Smooth muscle cell (in vitro differentiated cells): ENCODE data around the gene CNNM3. TPM values are rescaled to one million over a fixed set of nuclear protein-coding genes. Genes with fewer than 3 reads are reported as not detected.

Source experiments
- DNase-seq: peaks from one replicate; lab custom pipeline; 2025; ENCODE audit not compliant: unreplicated experiment; lab: John Stamatoyannopoulos, UW
- H2AFZ ChIP-seq: fragments of 200-600 bp; sonication (generic); 2 replicates; pipeline ENCODE4 v1.6.0; 2016; ENCODE audit warnings: antibody characterized with exemption, low read depth, mild to moderate bottlenecking
- H3F3A ChIP-seq: fragments of 200-600 bp; sonication (generic); 2 replicates; pipeline ENCODE4 v1.6.0; 2017; ENCODE audit warnings: antibody characterized with exemption, low read depth
- H3K27ac ChIP-seq: fragments of 200-600 bp; sonication (generic); 2 replicates; pipeline ENCODE4 v1.5.1; 2016; ENCODE audit warnings: low read depth, mild to moderate bottlenecking
- H3K27me3 ChIP-seq: fragments of 200-600 bp; sonication (generic); 2 replicates; pipeline ENCODE4 v1.6.1; 2016; ENCODE audit warnings: low read depth, mild to moderate bottlenecking
- H3K36me3 ChIP-seq: fragments of 200-600 bp; sonication (generic); 2 replicates; pipeline ENCODE4 v1.5.1; 2016; ENCODE audit warnings: low read depth
- H3K4me1 ChIP-seq: fragments of 200-600 bp; sonication (generic); 2 replicates; pipeline ENCODE4 v1.5.1; 2016; ENCODE audit warnings: low read depth
- H3K4me2 ChIP-seq: fragments of 200-600 bp; sonication (generic); 2 replicates; pipeline ENCODE4 v1.6.0; 2016; ENCODE audit warnings: mild to moderate bottlenecking
- H3K4me3 ChIP-seq: fragments of 200-600 bp; sonication (generic); 2 replicates; pipeline ENCODE4 v1.5.1; 2016; ENCODE audit warnings: mild to moderate bottlenecking
- H3K79me2 ChIP-seq: fragments of 200-600 bp; sonication (generic); 2 replicates; pipeline ENCODE4 v1.6.0; 2016; ENCODE audit warnings: low read depth, mild to moderate bottlenecking
- H3K9ac ChIP-seq: fragments of 200-600 bp; sonication (generic); 2 replicates; pipeline ENCODE4 v1.6.0; 2016; ENCODE audit warnings: low read depth
- H3K9me3 ChIP-seq: fragments of 200-600 bp; sonication (generic); replicated peaks from 2 replicates; pipeline ENCODE4 v1.5.1; 2016; ENCODE audit warnings: low read depth
- H4K20me1 ChIP-seq: fragments of 200-600 bp; sonication (generic); 2 replicates; pipeline ENCODE4 v1.6.0; 2016; ENCODE audit warnings: low read depth
- WGBS: methylation state at CpG from one replicate; pipeline ENCODE4 v1.1.7; 2016; ENCODE audit warnings: low lambda C conversion rate; 5-methylcytosine and 5-hydroxymethylcytosine counted together
- microRNA counts: library from miRNA; unstranded; fragments of <30 nt; microRNA quantifications from one replicate; lab custom pipeline; 2016
- microRNA-seq: library from miRNA; unstranded; fragments of <30 nt; microRNA quantifications from one replicate; pipeline ENCODE4, GENCODE V29; 2016; ENCODE audit warnings: borderline number of aligned reads
- polyA plus RNA-seq: library from polyadenylated mRNA; unstranded; fragments of >200 nt; fragmentation: Nextera tagmentation; extraction: Ambion mirVana; gene quantifications from 2 replicates; pipeline ENCODE4 v1.2.1, GENCODE V29; 2016
- small RNA-seq: library from RNA; depleted of rRNA; stranded (forward); fragments of <200 nt; gene quantifications from one replicate; pipeline ENCODE3, GENCODE V24; 2014
- total RNA-seq: library from RNA; depleted of rRNA; stranded (reverse); fragments of >200 nt; gene quantifications from 2 replicates; pipeline ENCODE4 v1.2.3, GENCODE V29; 2014
- TF ChIP-seq, protein P1 (sequence below): fragments of 200-600 bp; sonication (generic); IDR thresholded peaks from 2 replicates; pipeline ENCODE4 v1.5.1; 2017; ENCODE audit warnings: borderline replicate concordance, mild to moderate bottlenecking, antibody characterized with exemption; ENCODE audit not compliant: insufficient read depth, poor library complexity, severe bottlenecking

CNNM3 gene
- total and polyA plus RNA-seq, 2 experiments from 2014 or later = 3.2 to 4.8 TPM

DNA sequence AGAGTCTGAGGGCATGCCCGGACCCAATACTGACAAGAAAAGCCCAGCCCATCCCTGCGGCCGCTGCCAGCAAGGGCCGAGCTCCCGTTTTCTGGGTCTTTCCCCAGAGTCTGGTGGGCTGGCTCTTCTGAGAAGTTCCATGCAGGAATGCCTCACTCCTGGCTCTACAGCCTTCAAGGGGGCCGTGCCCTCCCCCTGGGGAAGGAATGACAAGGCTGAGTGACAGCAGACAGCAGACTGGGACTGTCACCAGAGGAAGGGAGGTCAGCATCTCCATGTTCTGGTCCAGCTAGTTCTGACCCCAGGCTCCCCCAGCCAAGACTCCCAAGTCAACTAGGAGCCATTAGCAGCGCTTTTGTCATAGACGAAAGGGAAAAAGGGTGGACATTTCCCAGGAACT is 66.8 kb downstream of the CNNM3 start:
- WGBS = 70% methylated on average over 8 of the region's 8 CpGs
- no peaks in the 10 kb centered on the region for H4K20me1 ChIP-seq
- no peak overlapping the region for H3K27ac ChIP-seq
- no peak for DNase-seq
- H3K9me3 ChIP-seq = no peaks in the 10 kb centered on the region
- TF ChIP-seq, protein P1, sequence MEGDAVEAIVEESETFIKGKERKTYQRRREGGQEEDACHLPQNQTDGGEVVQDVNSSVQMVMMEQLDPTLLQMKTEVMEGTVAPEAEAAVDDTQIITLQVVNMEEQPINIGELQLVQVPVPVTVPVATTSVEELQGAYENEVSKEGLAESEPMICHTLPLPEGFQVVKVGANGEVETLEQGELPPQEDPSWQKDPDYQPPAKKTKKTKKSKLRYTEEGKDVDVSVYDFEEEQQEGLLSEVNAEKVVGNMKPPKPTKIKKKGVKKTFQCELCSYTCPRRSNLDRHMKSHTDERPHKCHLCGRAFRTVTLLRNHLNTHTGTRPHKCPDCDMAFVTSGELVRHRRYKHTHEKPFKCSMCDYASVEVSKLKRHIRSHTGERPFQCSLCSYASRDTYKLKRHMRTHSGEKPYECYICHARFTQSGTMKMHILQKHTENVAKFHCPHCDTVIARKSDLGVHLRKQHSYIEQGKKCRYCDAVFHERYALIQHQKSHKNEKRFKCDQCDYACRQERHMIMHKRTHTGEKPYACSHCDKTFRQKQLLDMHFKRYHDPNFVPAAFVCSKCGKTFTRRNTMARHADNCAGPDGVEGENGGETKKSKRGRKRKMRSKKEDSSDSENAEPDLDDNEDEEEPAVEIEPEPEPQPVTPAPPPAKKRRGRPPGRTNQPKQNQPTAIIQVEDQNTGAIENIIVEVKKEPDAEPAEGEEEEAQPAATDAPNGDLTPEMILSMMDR = no peak
- no peak overlapping the region for H2AFZ ChIP-seq
- H3K4me1 ChIP-seq = peaks cover 26% of the 10 kb centered on the region
- no peak overlapping the region for H3K4me2 ChIP-seq
- H3K79me2 ChIP-seq = no peaks in the 10 kb centered on the region
- H3F3A ChIP-seq = peaks cover 11% of the 10 kb centered on the region
- no peaks in the 10 kb centered on the region for H3K27me3 ChIP-seq
- H3K9ac ChIP-seq = no peak overlapping the region
- no peaks in the 10 kb centered on the region for H3K36me3 ChIP-seq
- H3K4me3 ChIP-seq = no peak overlapping the region

DNA sequence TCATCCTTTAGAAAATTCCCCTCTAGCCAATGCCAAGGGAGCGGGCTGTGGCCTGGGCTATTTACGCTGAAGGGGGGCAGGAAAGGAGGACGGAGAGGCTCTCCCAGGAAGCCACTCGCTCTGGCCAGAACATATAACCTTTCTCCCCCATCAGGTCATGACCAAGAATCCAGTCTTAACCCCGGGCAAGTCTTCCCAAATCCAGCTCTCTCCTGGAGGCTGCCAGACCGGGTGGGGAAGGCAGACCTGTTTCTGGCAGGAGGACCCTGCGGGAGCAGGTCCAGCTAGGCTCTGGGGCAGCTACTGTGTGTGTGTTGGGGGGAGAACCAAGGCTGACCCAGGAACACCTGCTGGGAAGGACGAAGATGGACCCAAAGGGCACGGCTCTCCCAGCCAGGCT is 67.2 kb downstream of the CNNM3 start:
- H3K27ac ChIP-seq = no peak overlapping the region
- no peak overlapping the region for H3K4me3 ChIP-seq
- H3K79me2 ChIP-seq = no peaks in the 10 kb centered on the region

More for the DNA sequence above, 67.2 kb downstream of the CNNM3 start:
- Histone ChIP-seq H3K9me3 (no peaks in the 10 kb centered on the region), H4K20me1 (no peaks in the 10 kb centered on the region), H3K36me3 (no peaks in the 10 kb centered on the region), H3K4me1 (peaks cover 30% of the 10 kb centered on the region), H2AFZ (no peak overlapping the region), H3K9ac (no peak overlapping the region), H3K27me3 (no peaks in the 10 kb centered on the region), H3F3A (peaks cover 15% of the 10 kb centered on the region), H3K4me2 (no peak overlapping the region)
- DNase-seq = no peak
- TF ChIP-seq, protein P1 = no peak
- WGBS = 82% methylated on average over 9 of the region's 9 CpGs

MicroRNAs within 50 kb of the gene (microRNA counts, 767-probe panel; counts per million panel counts)
- 183 counts per million for microRNA hsa-miR-3127-5p (lab: Ali Mortazavi, UCI)

Small RNA genes lying within 50 kb of the gene (microRNA-seq; reads per million reads assigned to microRNA genes)
- 6.4 reads per million, percentile 4 among the genes with 10 or more reads in this experiment for gene MIR3127

Small RNA genes lying within 50 kb of the gene (small RNA-seq; reads per million reads assigned to genes)
- 0.24 reads per million for gene MIR3127

Other genes with a start within 250 kb of the CNNM3 start
- 13.3 and 16.2 TPM in 2 replicates for gene KANSL3, start 178.0 kb upstream of the CNNM3 start, total RNA-seq
- 12.0 and 14.6 TPM in 2 replicates for gene KANSL3, start 178.0 kb upstream of the CNNM3 start, polyA plus RNA-seq
- gene FER1L5, start 173.5 kb upstream of the CNNM3 start, total RNA-seq = not detected in 2 replicates
- gene FER1L5, start 173.5 kb upstream of the CNNM3 start, polyA plus RNA-seq = 0.12 TPM in 1 of 2 replicates, not detected in the other
- 19.1 and 26.2 TPM in 2 replicates for gene LMAN2L, start 76.2 kb upstream of the CNNM3 start, total RNA-seq
- 32.5 and 32.9 TPM in 2 replicates for gene LMAN2L, start 76.2 kb upstream of the CNNM3 start, polyA plus RNA-seq
- gene CNNM4, start 55.4 kb upstream of the CNNM3 start, total RNA-seq = 4.4 and 7.2 TPM in 2 replicates
- gene CNNM4, start 55.4 kb upstream of the CNNM3 start, polyA plus RNA-seq = 9.3 and 10.1 TPM in 2 replicates
- 1.6 and 5.6 TPM in 2 replicates for gene ANKRD23, start 27.8 kb downstream of the CNNM3 start, total RNA-seq
- gene ANKRD23, start 27.8 kb downstream of the CNNM3 start, polyA plus RNA-seq = 1.7 and 3.5 TPM in 2 replicates
- 7.9 and 9.6 TPM in 2 replicates for gene ANKRD39, start 41.7 kb downstream of the CNNM3 start, total RNA-seq
- 16.5 and 19.1 TPM in 2 replicates for gene ANKRD39, start 41.7 kb downstream of the CNNM3 start, polyA plus RNA-seq
- gene SEMA4C, start 53.8 kb downstream of the CNNM3 start, total RNA-seq = 41.0 and 42.0 TPM in 2 replicates
- gene SEMA4C, start 53.8 kb downstream of the CNNM3 start, polyA plus RNA-seq = 39.3 and 40.7 TPM in 2 replicates
- 7.9 TPM in 1 of 2 replicates, not detected in the other for gene FAM178B, start 170.3 kb downstream of the CNNM3 start, total RNA-seq
- gene FAM178B, start 170.3 kb downstream of the CNNM3 start, polyA plus RNA-seq = 3.5 and 6.2 TPM in 2 replicates